Stomach (tissue), 9 donors: ENCODE results near the gene BCL11B. TPM values are rescaled to one million over a fixed set of nuclear protein-coding genes. Genes with fewer than 3 reads are reported as not detected.

Experiments
- DNase-seq, 2 donors: peaks; one replicate each; pipeline versions ENCODE4 v3.0.0 to v3.0.0-alpha.2; 2013 to 2019
- H3K27ac ChIP-seq, 5 donors: fragments of 200-600 bp in 4 of 5; sonication (generic) in 4 of 5; one replicate each; pipeline ENCODE4 v1.5.1; 2013 to 2019; ENCODE audit warnings: mild to moderate bottlenecking in 1 of 5, moderate library complexity in 1 of 5
- H3K27me3 ChIP-seq, 3 donors: fragments of 200-600 bp; sonication (generic); one replicate each; pipeline ENCODE4 v1.5.1; 2017 to 2019; ENCODE audit warnings: mixed run types in 1 of 3
- H3K36me3 ChIP-seq, 4 donors: fragments of 200-600 bp; sonication (generic); 1 replicate in 3 of 4; 2 replicates in 1 of 4; pipeline ENCODE4 v1.5.1; 2016 to 2019
- H3K4me1 ChIP-seq, 4 donors: fragments of 200-600 bp; sonication (generic); one replicate each; pipeline ENCODE4 v1.5.1; 2016 to 2019
- H3K4me3 ChIP-seq, 4 donors: fragments of 200-600 bp; sonication (generic) in 3 of 4; one replicate each; pipeline ENCODE4 v1.5.1; 2016 to 2019; ENCODE audit warnings: mild to moderate bottlenecking in 1 of 4
- H3K9me3 ChIP-seq, 4 donors: fragments of 200-600 bp; sonication (generic); one replicate each; pipeline ENCODE4 v1.5.1; 2016 to 2019
- CTCF ChIP-seq, 7 experiments: fragments of 450-650 bp in 4 of 7; fragments of 200-600 bp in 3 of 7; sonication (generic) in 3 of 7; IDR thresholded peaks; one replicate each; pipeline ENCODE4 v1.5.1; 2016 to 2019; ENCODE audit warnings: antibody characterized with exemption in 7 of 7, control low read depth in 2 of 7, mild to moderate bottlenecking in 1 of 7
- EP300 ChIP-seq: sonication (generic); formaldehyde crosslinking; IDR thresholded peaks from one replicate; pipeline ENCODE4 v1.6.1; 2017; ENCODE audit warnings: antibody characterized with exemption
- POLR2A ChIP-seq, 4 donors: fragments of 450-650 bp; IDR thresholded peaks; one replicate each; pipeline ENCODE4 v1.6.1; 2016; ENCODE audit warnings: antibody characterized with exemption in 4 of 4, control low read depth in 2 of 4, mild to moderate bottlenecking in 1 of 4, moderate library complexity in 1 of 4
- POLR2AphosphoS5 ChIP-seq, 3 donors: sonication (generic); formaldehyde crosslinking; IDR thresholded peaks; one replicate each; pipeline ENCODE4 v1.6.1; 2016; ENCODE audit warnings: antibody characterized with exemption in 3 of 3
- WGBS, 5 donors: extraction: QIAGEN DNeasy Blood & Tissue Kit in 3 of 5; methylation state at CpG; one replicate each; pipeline versions ENCODE4 v1.1.5 to v1.1.7; 2013 to 2018; 5-methylcytosine and 5-hydroxymethylcytosine counted together
- intact Hi-C: fragments of 100-400 bp; cut with DNase I; formaldehyde crosslinking; loops from one replicate; pipeline ENCODE4 v1.15.1; 2023; ENCODE audit warnings: low total_unique reads
- polyA plus RNA-seq, 3 donors: library from polyadenylated mRNA; stranded (reverse); fragments of 200-250 nt; gene quantifications; one replicate each; pipeline ENCODE4 v1.2.3, GENCODE V29; 2013
- total RNA-seq, 5 donors: library from RNA; depleted of rRNA; stranded (reverse); fragments of >200 nt; gene quantifications; one replicate each; pipeline versions ENCODE4 v1.1.0 to v1.2.3, GENCODE V29; 2014 to 2016
- donor health status: healthy with polysubstance abuse.
- donor health status: Bipolar disorder and iron deficiency.
- donor health status: healthy.

The BCL11B gene
- total and polyA plus RNA-seq, 8 donors, result 0.15 to 9.6 (median 1.3) TPM; not detected in 1

DNA sequence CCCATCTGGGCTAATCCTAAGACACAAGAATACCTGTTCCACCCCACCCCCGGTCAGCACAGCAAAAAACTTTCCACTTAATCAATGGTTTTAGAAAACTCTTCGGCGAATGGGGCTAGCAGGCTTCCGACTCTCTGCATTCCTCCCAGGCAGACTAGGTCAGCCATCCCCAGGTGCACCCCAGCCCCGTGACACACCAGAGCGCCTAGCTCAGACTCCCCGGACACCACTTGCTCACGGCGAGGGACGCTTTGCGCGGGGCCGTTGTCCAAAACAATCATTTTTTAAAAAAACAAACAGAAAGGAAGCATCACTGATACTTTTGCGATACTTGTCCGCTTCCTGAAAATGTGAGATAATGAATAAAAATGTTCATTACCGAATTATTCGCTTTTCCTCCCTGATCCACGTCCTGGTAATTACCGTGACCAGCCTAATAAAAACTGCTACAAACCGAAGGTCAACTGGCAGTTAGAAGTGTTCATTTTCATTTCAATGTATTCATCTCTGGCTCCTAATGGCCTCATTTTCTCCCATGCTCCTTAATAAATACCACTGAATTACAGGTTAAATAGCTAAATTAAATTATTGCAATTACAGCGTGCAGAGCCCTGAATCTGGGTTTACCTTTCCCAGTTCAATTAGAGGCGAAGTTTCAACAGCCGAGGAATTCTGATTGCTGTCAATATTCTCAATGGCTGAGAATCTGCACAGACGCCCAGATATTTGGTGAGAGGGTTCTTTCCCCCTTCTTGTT, 73.1 kb downstream of the BCL11B start:
- H3K36me3 ChIP-seq, result no peaks in the 10 kb centered on the region
- H3K9me3 ChIP-seq, result no peaks in the 10 kb centered on the region
- intact Hi-C loops, result no loop called here
- no peak for DNase-seq
- peaks cover 0 to 10% (median 4%) of the 10 kb centered on the region in 4 donors for H3K4me1 ChIP-seq
- no peak overlapping the region for H3K4me3 ChIP-seq
- 85 to 95% (median 88%) methylated on average over 24 of the region's 24 CpGs for WGBS, 5 donors
- H3K27me3 ChIP-seq, result peaks cover 0 to 10% (median 0%) of the 10 kb centered on the region in 3 donors
- TF ChIP-seq EP300, result no peak
- TF ChIP-seq POLR2AphosphoS5 (IDR thresholded peaks at IDR 0.05), result no peak
- no peak for TF ChIP-seq CTCF (IDR thresholded peaks at IDR 0.05)
- no peak for TF ChIP-seq POLR2A (IDR thresholded peaks at IDR 0.05)
- H3K27ac ChIP-seq, result no peak overlapping the region

DNA sequence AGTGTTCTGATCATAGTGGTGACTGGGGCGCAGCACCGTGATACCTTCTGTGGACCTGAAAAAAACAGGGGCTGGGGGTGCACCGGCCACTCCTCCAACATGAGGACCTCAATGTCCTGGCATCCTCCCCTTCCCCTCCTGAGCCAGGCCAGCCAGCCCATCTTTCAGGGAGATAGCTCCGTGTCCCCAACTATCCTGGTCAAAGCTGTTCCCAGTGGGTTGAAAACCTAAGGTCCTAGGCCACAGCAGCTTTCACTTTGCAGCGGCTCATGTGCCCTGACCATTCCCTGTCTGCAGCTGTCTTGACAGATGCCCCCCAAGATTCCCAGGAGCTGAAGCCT, 75.7 kb downstream of the BCL11B start:
- TF ChIP-seq EP300 (no peak), CTCF (IDR thresholded peaks at IDR 0.05) (no peak), POLR2AphosphoS5 (IDR thresholded peaks at IDR 0.05) (no peak), POLR2A (IDR thresholded peaks at IDR 0.05) (no peak)
- Histone ChIP-seq H3K36me3 (no peaks in the 10 kb centered on the region), H3K27ac (no peak overlapping the region), H3K27me3 (peaks cover 0 to 10% (median 0%) of the 10 kb centered on the region in 3 donors), H3K9me3 (no peaks in the 10 kb centered on the region), H3K4me3 (no peak overlapping the region), H3K4me1 (peaks cover 5 to 28% (median 18%) of the 10 kb centered on the region in 4 donors)
- intact Hi-C loops, result no loop called here
- 77 to 95% (median 86%) methylated on average over 4 to 5 of the region's 5 CpGs for WGBS, 5 donors
- DNase-seq, result no peak

GRCh38 chr14:99195602-99196309, 76.2 kb downstream of the BCL11B start:
- H3K4me3 ChIP-seq, result no peak overlapping the region
- intact Hi-C loops, result no loop called here
- peaks cover 6 to 33% (median 21%) of the 10 kb centered on the region in 4 donors for H3K4me1 ChIP-seq
- peaks cover 0 to 9% (median 0%) of the 10 kb centered on the region in 3 donors for H3K27me3 ChIP-seq
- 40 to 62% (median 45%) methylated on average over 13 to 15 of the region's 15 CpGs for WGBS, 5 donors
- H3K9me3 ChIP-seq, result no peaks in the 10 kb centered on the region
- H3K36me3 ChIP-seq, result no peaks in the 10 kb centered on the region
- peak in 1 of 2 donors; percentile 58 for DNase-seq
- no peak for TF ChIP-seq CTCF (IDR thresholded peaks at IDR 0.05)
- TF ChIP-seq POLR2AphosphoS5 (IDR thresholded peaks at IDR 0.05), result no peak
- no peak for TF ChIP-seq EP300
- no peak for TF ChIP-seq POLR2A (IDR thresholded peaks at IDR 0.05)
- H3K27ac ChIP-seq, result no peak overlapping the region

GRCh38 chr14:99194736-99195135, 77.3 kb downstream of the BCL11B start:
- no peaks in the 10 kb centered on the region for H3K9me3 ChIP-seq
- no peaks in the 10 kb centered on the region for H3K27me3 ChIP-seq
- no peak for TF ChIP-seq CTCF (IDR thresholded peaks at IDR 0.05)
- no peak for TF ChIP-seq POLR2A (IDR thresholded peaks at IDR 0.05)
- no peak for TF ChIP-seq EP300
- H3K4me3 ChIP-seq, result no peak overlapping the region
- no peak overlapping the region for H3K27ac ChIP-seq
- intact Hi-C loops, result no loop called here
- no peak for DNase-seq
- WGBS, 5 donors, result 87 to 91% (median 89%) methylated on average over 13 of the region's 13 CpGs
- H3K4me1 ChIP-seq, result peaks cover 6 to 33% (median 21%) of the 10 kb centered on the region in 4 donors
- H3K36me3 ChIP-seq, result no peaks in the 10 kb centered on the region
